Ishikawa (cell line): Measurements from ENCODE around the gene FBXO31.

Source experiments
- CREB1 ChIP-seq: IDR thresholded peaks from 2 replicates; pipeline ENCODE4 v1.6.1; 2012; ENCODE audit warnings: low read depth
- MAX ChIP-seq: IDR thresholded peaks from 2 replicates; pipeline ENCODE4 v1.6.1; 2012
- TEAD4 ChIP-seq: IDR thresholded peaks from 2 replicates; pipeline ENCODE4 v1.6.1; 2012

GRCh38 chr16:87358250-87358649 is 25.3 kb downstream of the FBXO31 start:
- no peak for TF ChIP-seq TEAD4
- no peak for TF ChIP-seq CREB1
- TF ChIP-seq MAX: no peak
